GM19372 (cell line): ENCODE measurements around the gene VANGL2.

Experiments used
- ATAC-seq: cut with Tn5 transposase; IDR thresholded peaks from one replicate; pipeline ENCODE4 v1.9.1; 2021; ENCODE audit warnings: mild to moderate bottlenecking, low read depth, moderate library complexity; ENCODE audit not compliant: unreplicated experiment

VANGL2 gene

GRCh38 chr1:160453443-160453842 is 53.1 kb downstream of the VANGL2 start:
- ATAC-seq, result no peak

DNA sequence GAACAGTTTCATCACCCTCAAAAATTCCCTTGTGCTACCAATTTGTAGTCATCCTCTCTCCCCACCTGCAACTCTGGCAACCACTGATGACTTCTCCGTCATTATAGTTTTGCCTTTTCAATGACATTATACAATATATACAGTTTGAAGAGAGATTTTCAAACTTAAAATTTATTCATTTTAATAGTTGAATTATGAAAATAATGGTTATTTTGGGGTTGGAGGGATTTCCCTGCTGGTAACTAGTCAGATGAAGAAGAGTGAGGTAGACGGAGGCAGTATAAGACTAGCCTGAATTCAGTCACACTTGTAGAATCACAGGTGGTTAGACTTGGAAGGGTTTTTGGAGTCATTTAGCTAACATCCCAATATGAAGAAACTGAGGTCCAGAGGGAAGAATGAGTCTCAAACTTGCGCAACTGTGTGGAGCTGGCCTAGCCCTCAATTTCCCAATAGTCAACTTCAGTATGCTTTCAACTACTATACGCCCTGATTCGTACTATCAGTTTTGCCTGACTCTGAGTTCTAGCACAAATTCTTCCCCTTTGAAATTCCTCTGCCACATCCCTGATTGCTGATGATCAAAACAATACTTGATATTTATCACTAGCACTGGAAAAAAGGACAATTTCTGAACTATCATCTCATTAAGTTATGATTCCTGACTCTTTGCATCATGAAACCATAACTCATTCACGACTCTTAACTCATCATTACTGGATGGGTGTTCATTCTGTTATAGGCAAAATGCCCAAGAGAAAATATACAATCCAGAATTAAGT is 54.2 kb downstream of the VANGL2 start:
- ATAC-seq, result no peak

GRCh38 chr1:160455153-160455517 is 54.8 kb downstream of the VANGL2 start:
- ATAC-seq, result no peak

DNA sequence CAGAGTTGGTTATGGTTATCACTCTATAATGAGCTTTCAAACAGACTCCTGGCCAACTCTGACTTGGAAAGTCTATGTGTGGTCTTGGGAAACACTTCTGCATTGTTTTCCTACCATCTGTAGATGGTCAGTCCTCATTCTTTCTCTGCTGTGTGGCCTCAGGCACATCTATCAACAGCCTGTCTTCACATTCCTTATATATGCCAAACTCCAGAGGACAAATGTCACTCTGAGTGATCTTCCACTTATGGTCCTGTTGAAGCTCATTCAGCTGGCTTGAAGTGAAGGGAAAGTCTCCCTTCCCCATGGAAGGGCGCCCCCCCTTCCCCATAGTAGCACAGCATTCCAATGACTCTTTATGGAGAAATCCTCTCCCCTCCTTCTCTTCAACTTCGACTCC is 58.7 kb downstream of the VANGL2 start:
- ATAC-seq, result no peak

- ATAC-seq, result no peak
Observed at GRCh38 chr1:160459687-160460086, 59.3 kb downstream of the VANGL2 start.

GRCh38 chr1:160460214-160460642 is 59.9 kb downstream of the VANGL2 start:
- ATAC-seq, result no peak

DNA sequence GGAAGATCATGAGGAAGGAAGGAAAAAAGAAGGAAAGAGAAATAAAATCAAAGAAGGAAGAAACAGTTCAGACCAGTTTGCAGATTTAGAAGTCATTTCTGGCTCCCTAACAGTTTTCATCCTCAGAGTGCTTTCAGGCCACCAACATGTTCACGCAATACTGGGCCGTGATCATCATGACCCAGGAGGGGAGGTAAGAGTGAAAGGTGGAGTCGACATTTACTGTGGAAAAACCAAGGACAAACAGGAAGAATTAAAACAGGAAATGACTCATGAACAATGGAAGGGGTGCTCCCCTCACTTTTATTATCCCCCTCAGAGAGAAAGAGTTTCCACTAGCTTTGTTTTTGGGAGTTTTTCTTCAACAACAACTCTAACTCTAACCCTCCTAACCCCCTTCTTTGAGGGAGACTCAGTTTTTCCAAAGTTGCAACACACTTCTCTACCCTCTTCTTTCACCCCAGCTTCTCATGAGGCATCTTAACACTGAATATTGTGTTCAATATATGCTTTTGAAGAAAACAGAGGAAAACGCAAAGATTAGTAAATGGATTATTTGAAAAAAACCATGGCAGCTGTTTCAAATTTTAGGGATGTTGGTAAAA is 60.4 kb downstream of the VANGL2 start:
- ATAC-seq, result no peak

DNA sequence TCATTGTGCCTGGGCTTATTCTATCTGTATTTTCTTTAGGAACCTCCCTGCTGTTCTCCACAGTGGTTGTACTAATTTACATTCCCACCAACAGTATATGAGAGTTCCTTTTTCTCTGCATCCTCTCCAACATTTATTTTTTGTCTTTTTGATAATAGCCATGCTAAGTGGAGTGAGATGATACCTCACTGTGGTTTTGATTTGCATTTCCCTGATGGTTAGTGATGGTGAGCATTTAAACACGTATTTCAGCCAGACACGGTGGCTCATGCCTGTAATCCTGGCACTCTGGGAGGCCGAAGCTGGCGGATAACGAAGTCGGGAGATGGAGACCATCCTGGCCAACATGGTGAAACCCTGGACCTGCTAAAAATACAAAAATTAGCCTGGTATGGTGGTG is 64.8 kb downstream of the VANGL2 start:
- ATAC-seq, result no peak

GRCh38 chr1:160466961-160467360 is 66.6 kb downstream of the VANGL2 start:
- ATAC-seq, result no peak

DNA sequence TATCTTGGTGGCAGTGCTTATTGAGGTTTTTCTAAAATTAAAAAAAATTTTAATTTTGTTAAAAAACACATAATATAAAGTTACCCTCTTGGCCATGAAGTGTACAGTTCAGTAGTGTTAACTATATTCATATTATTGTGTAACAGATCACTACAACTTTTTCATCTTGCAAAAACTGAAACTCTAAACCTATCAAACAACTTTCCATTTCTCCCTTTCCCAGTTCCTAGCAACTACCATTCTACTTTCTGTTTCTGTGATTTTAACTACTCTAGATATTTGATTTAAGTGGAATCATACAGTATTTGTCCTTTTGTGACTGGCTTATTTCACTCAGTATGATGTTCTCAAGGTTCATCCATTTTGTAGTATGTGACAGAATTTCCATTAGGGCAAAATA is 67.2 kb downstream of the VANGL2 start:
- no peak for ATAC-seq

DNA sequence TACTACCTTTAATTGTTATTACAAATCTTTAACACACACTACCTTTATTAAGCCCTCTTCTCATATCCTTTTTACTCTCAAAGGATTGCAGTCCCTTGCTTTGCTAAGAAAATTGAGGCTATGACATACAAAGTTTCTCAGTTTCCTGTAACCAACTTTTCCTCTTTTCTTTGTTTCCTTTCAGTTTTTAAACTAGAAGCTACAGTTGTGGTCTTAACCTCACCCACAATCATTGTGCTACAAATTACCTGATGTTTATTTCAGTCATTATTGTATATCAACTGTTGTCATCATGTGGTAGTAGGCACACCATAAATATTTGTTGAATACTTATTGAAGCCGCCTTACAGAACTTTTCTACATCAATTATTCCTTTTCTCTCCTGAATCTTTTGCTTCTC is 70.9 kb downstream of the VANGL2 start:
- ATAC-seq, result no peak

DNA sequence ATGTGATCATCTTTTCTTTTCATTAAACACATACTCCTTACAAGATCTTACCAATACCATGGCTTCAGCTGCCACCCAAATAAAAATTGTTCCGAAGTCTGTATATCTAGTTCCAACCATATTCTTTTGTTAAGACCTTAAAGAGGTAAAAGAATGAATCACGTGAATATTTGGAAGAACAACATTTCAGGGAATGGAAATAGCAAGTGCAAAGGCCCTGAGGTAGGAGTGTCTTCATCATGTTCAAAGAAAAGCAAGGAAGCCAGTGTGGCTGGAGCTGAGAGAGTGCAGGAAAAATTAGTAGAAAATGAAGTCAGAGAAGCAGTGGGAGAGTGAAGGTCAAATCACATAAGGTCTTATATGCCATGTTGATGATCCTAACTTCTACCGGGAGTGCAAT is 71.7 kb downstream of the VANGL2 start:
- ATAC-seq, result no peak

- no peak for ATAC-seq
Observed at GRCh38 chr1:160474392-160475242, 74.3 kb downstream of the VANGL2 start.
